ENCODE data around the gene RBFA. TPM values are rescaled to one million over a fixed set of nuclear protein-coding genes. Genes with fewer than 3 reads are reported as not detected.
"Not testable (repeated sequence)": the region's sequence is repeated elsewhere in the genome, so short reads cannot be mapped to it uniquely, and the experiment has no call there.

Gene RBFA
- total RNA-seq, 1 donor from 2014 or later, result 22.8 TPM

- H3K27ac ChIP-seq (replicated peaks), result peak within 1 kb of the TSS; percentile 98
- no peak for TF ChIP-seq CTCF (IDR thresholded peaks at IDR 0.05; ENCODE audit: borderline replicate concordance)
- peaks cover 40% of the 10 kb centered on the region for H3K4me1 ChIP-seq
- peak within 1 kb of the TSS; percentile 88 for H3K4me3 ChIP-seq
- peak; percentile 88 for DNase-seq
- intact Hi-C loops (cut with micrococcal nuclease), result no loop called here
- no peaks in the 10 kb centered on the region for H3K9me3 ChIP-seq (replicated peaks)
- H3K27me3 ChIP-seq (ENCODE audit: low read depth), result no peaks in the 10 kb centered on the region
- peaks cover 6% of the 10 kb centered on the region for H3K36me3 ChIP-seq
These were observed 45.6 kb upstream of the RBFA start, which contains the start of gene TXNL4A for GRCh38 chr18:79988451-79989194. TSS of gene TXNL4A (minus strand) at chr18:79988563. CDS start at chr18:79988392, 171 bp downstream.

- no peaks in the 10 kb centered on the region for H3K27me3 ChIP-seq (ENCODE audit: low read depth)
These were observed 45.1 kb upstream of the RBFA start for GRCh38 chr18:79989195-79989497.

GRCh38 chr18:79991494-79991893 lies 42.7 kb upstream of the RBFA start:
- H3K4me1 ChIP-seq, result peaks cover 33% of the 10 kb centered on the region
- no peak for DNase-seq
- no peak overlapping the region for H3K27ac ChIP-seq (replicated peaks)
- H3K4me3 ChIP-seq, result no peak overlapping the region
- intact Hi-C loops (cut with micrococcal nuclease), result no loop called here
- H3K36me3 ChIP-seq, result no peaks in the 10 kb centered on the region
- no peaks in the 10 kb centered on the region for H3K27me3 ChIP-seq (ENCODE audit: low read depth)
- TF ChIP-seq CTCF (IDR thresholded peaks at IDR 0.05; ENCODE audit: borderline replicate concordance), result no peak
- H3K9me3 ChIP-seq (replicated peaks), result no peaks in the 10 kb centered on the region

More at GRCh38 chr18:79989195-79989497, 45.1 kb upstream of the RBFA start:
- Histone ChIP-seq H3K4me1 (peaks cover 38% of the 10 kb centered on the region), H3K27ac (replicated peaks) (peak overlapping the region; percentile 98), H3K9me3 (replicated peaks) (no peaks in the 10 kb centered on the region), H3K4me3 (peak overlapping the region; percentile 88), H3K36me3 (peaks cover 6% of the 10 kb centered on the region)
- intact Hi-C loops (cut with micrococcal nuclease), result no loop called here
- no peak for DNase-seq
- TF ChIP-seq CTCF (IDR thresholded peaks at IDR 0.05; ENCODE audit: borderline replicate concordance), result no peak

- H3K27ac ChIP-seq (replicated peaks); H3K4me1 ChIP-seq; H3K27me3 ChIP-seq (ENCODE audit: low read depth); DNase-seq; intact Hi-C loops (cut with micrococcal nuclease); H3K4me3 ChIP-seq; H3K36me3 ChIP-seq: not testable (repeated sequence)
- peaks cover 14% of the 10 kb centered on the region for H3K9me3 ChIP-seq (replicated peaks)
These were observed 34.5 kb upstream of the RBFA start for GRCh38 chr18:79999701-80000100.

- Histone ChIP-seq H3K27me3 (ENCODE audit: low read depth) (no peaks in the 10 kb centered on the region), H3K9me3 (replicated peaks) (peaks cover 14% of the 10 kb centered on the region), H3K4me3 (no peak overlapping the region), H3K36me3 (no peaks in the 10 kb centered on the region), H3K4me1 (no peaks in the 10 kb centered on the region), H3K27ac (replicated peaks) (no peak overlapping the region)
- TF ChIP-seq CTCF (IDR thresholded peaks at IDR 0.05; ENCODE audit: borderline replicate concordance), result no peak
- DNase-seq, result no peak
- intact Hi-C loops (cut with micrococcal nuclease), result no loop called here
These were observed 33.4 kb upstream of the RBFA start for GRCh38 chr18:80000877-80001276.

GRCh38 chr18:80002468-80002867 lies 31.8 kb upstream of the RBFA start:
- intact Hi-C loops (cut with micrococcal nuclease), result no loop called here
- Histone ChIP-seq H3K4me3 (no peak overlapping the region), H3K36me3 (no peaks in the 10 kb centered on the region), H3K27ac (replicated peaks) (no peak overlapping the region), H3K9me3 (replicated peaks) (peaks cover 20% of the 10 kb centered on the region), H3K4me1 (no peaks in the 10 kb centered on the region), H3K27me3 (ENCODE audit: low read depth) (no peaks in the 10 kb centered on the region)
- DNase-seq, result no peak
- TF ChIP-seq CTCF (IDR thresholded peaks at IDR 0.05; ENCODE audit: borderline replicate concordance), result no peak

Data from left ventricle myocardium inferior (tissue), 1 donor.